HCT116 (cell line): Measurements from ENCODE around the gene ERMAP. TPM values are rescaled to one million over a fixed set of nuclear protein-coding genes. Genes with fewer than 3 reads are reported as not detected.

Experiments
- ATAC-seq: fragments of 200-7000 bp; cut with Tn5 transposase; 2 replicates; pipeline ENCODE4 v1.9.1; 2020; ENCODE audit warnings: mild to moderate bottlenecking, moderate library complexity
- BruUV-seq: library from RNA; stranded (reverse); fragments of 400-500 nt; replicated peaks from 2 replicates; lab custom pipeline; 2021; lab: Mats Ljungman, UMichigan
- CTCF ChIA-PET: fragments of 300-600 bp; sonication (Branson Sonifier 250); formaldehyde crosslinking; loops from one replicate; lab custom pipeline; 2021; ENCODE audit warnings: antibody characterized with exemption; lab: Charles Lee
- POLR2A ChIA-PET: fragments of 300-600, 350-600 bp; sonication (Branson Sonifier 250); formaldehyde crosslinking; loops from one replicate; lab custom pipeline; 2021; ENCODE audit warnings: antibody characterized with exemption; lab: Charles Lee
- RAD21 ChIA-PET, 2 experiments: fragments of 300-600 bp; sonication (Branson Sonifier 250); formaldehyde crosslinking; loops; one replicate each; lab custom pipeline; 2023; ENCODE audit warnings: low total read pairs in 2 of 2; ENCODE audit not compliant: uncharacterized antibody in 2 of 2, unreplicated experiment in 2 of 2, low non-redundant PET in 1 of 2; lab: Charles Lee
- DNase-seq: peaks from one replicate; pipeline ENCODE4 v3.0.0-alpha.2; 2010; ENCODE audit warnings: low read depth, low spot score
- H2AFZ ChIP-seq: fragments of 200-600 bp; shearing (Covaris generic), sonication (generic); 2 replicates; pipeline ENCODE4 v1.6.1; 2017; ENCODE audit warnings: low read depth, mixed run types, mixed read lengths, antibody characterized with exemption, low read length; ENCODE audit not compliant: poor library complexity, severe bottlenecking
- H3K27ac ChIP-seq: 2 replicates; pipeline ENCODE4 v1.5.1; 2012; ENCODE audit warnings: low read depth, low read length
- H3K27me3 ChIP-seq: fragments of 200-600 bp; sonication (generic); 2 replicates; pipeline ENCODE4 v1.6.1; 2016; ENCODE audit warnings: mixed run types, low read length, mixed read lengths; ENCODE audit not compliant: insufficient read depth
- H3K36me3 ChIP-seq, 2 experiments: fragments of 200-500 bp in 1 of 2; fragments of 200-600 bp in 1 of 2; sonication (Bioruptor generic) in 1 of 2; sonication (generic) in 1 of 2; 2 replicates each; pipeline versions ENCODE4 v1.5.1 to v1.6.1; 2014 to 2016; ENCODE audit warnings: low read length in 2 of 2, inconsistent platforms in 1 of 2, mixed read lengths in 1 of 2, mixed run types in 1 of 2; ENCODE audit not compliant: insufficient read depth in 2 of 2, control insufficient read depth in 1 of 2
- H3K4me1 ChIP-seq, 2 experiments: fragments of 200-600 bp in 1 of 2; sonication (generic) in 1 of 2; 2 replicates each; pipeline versions ENCODE4 v1.5.1 to v1.6.1; 2012 to 2017; ENCODE audit warnings: low read length in 2 of 2, inconsistent platforms in 1 of 2, mild to moderate bottlenecking in 1 of 2, mixed read lengths in 1 of 2, mixed run types in 1 of 2, moderate library complexity in 1 of 2; ENCODE audit not compliant: insufficient read depth in 2 of 2, control insufficient read depth in 1 of 2
- H3K4me2 ChIP-seq: fragments of 200-600 bp; sonication (generic); 2 replicates; pipeline ENCODE4 v1.6.1; 2017; ENCODE audit warnings: mixed run types, low read length, mixed read lengths
- H3K4me3 ChIP-seq, 2 experiments: fragments of 200-600 bp in 1 of 2; sonication (generic) in 1 of 2; replicated peaks in 1 of 2; 2 replicates each; pipeline ENCODE4 v1.5.1; 2011 to 2016; ENCODE audit warnings: low read length in 2 of 2, control low read depth in 1 of 2, low read depth in 1 of 2, mild to moderate bottlenecking in 1 of 2, mixed read lengths in 1 of 2, mixed run types in 1 of 2
- H3K79me2 ChIP-seq: fragments of 200-600 bp; sonication (generic); 2 replicates; pipeline ENCODE4 v1.6.1; 2017; ENCODE audit warnings: mild to moderate bottlenecking, mixed run types, low read length, moderate library complexity, mixed read lengths; ENCODE audit not compliant: insufficient read depth
- H3K9ac ChIP-seq: fragments of 200-600 bp; sonication (generic); 2 replicates; pipeline ENCODE4 v1.6.1; 2016; ENCODE audit warnings: low read length, mixed read lengths
- H3K9me2 ChIP-seq: fragments of 200-600 bp; sonication (generic), shearing (Covaris generic); 2 replicates; pipeline ENCODE4 v1.6.1; 2017; ENCODE audit warnings: mixed run types, mild to moderate bottlenecking, moderate library complexity; ENCODE audit not compliant: insufficient read depth
- H3K9me3 ChIP-seq, 2 experiments: fragments of 200-500 bp in 1 of 2; fragments of 200-600 bp in 1 of 2; sonication (Bioruptor generic) in 1 of 2; sonication (generic) in 1 of 2; 2 replicates each; pipeline ENCODE4 v1.6.1; 2014 to 2017; ENCODE audit warnings: low read length in 2 of 2, mixed read lengths in 2 of 2, inconsistent platforms in 1 of 2, low read depth in 1 of 2, mild to moderate bottlenecking in 1 of 2, mixed run types in 1 of 2, moderate library complexity in 1 of 2; ENCODE audit not compliant: control insufficient read depth in 1 of 2, insufficient read depth in 1 of 2
- H4K20me1 ChIP-seq: fragments of 200-600 bp; sonication (generic), shearing (Covaris generic); 2 replicates; pipeline ENCODE4 v1.6.1; 2017; ENCODE audit warnings: mixed run types, mild to moderate bottlenecking, moderate library complexity; ENCODE audit not compliant: insufficient read depth
- ELF1 ChIP-seq: IDR thresholded peaks from 2 replicates; pipeline ENCODE4 v1.6.1; 2012; ENCODE audit warnings: low read depth, borderline replicate concordance
- EZH2 ChIP-seq: fragments of 200-600 bp; sonication (generic); IDR thresholded peaks from 2 replicates; pipeline ENCODE4 v1.6.1; 2017; ENCODE audit warnings: antibody characterized with exemption, mixed run types
- EZH2phosphoT487 ChIP-seq: fragments of 200-600 bp; IDR thresholded peaks from 2 replicates; pipeline ENCODE4 v1.6.1; 2018; ENCODE audit warnings: antibody characterized with exemption, borderline replicate concordance
- FOSL1 ChIP-seq: IDR thresholded peaks from 2 replicates; pipeline ENCODE4 v1.6.1; 2012; ENCODE audit warnings: low read depth
- POLR2A ChIP-seq: IDR thresholded peaks from 2 replicates; pipeline ENCODE4 v1.7.0; 2011; ENCODE audit warnings: borderline replicate concordance; ENCODE audit not compliant: insufficient read depth, insufficient read length; ENCODE audit errors: extremely low read depth
- RAD21 ChIP-seq: IDR thresholded peaks from 2 replicates; pipeline ENCODE4 v1.6.1; 2012; ENCODE audit warnings: low read depth, mild to moderate bottlenecking
- REST ChIP-seq: IDR thresholded peaks from 2 replicates; pipeline ENCODE4 v1.6.1; 2012; ENCODE audit warnings: low read depth
- SIN3A ChIP-seq: IDR thresholded peaks from 2 replicates; pipeline ENCODE4 v1.6.1; 2012; ENCODE audit warnings: low read depth
- TCF7L2 ChIP-seq: IDR thresholded peaks from 2 replicates; pipeline ENCODE4 v1.7.0; 2011; ENCODE audit warnings: borderline replicate concordance, inconsistent platforms; ENCODE audit not compliant: insufficient read depth, insufficient read length; ENCODE audit errors: extremely low read depth
- YY1 ChIP-seq: IDR thresholded peaks from 2 replicates; pipeline ENCODE4 v1.6.1; 2011; ENCODE audit warnings: low read length, low read depth, moderate library complexity, mild to moderate bottlenecking; ENCODE audit not compliant: insufficient replicate concordance; ENCODE audit errors: extremely low read depth
- ZBTB33 ChIP-seq: IDR thresholded peaks from 2 replicates; pipeline ENCODE4 v1.6.1; 2011; ENCODE audit warnings: mild to moderate bottlenecking, low read length, moderate library complexity; ENCODE audit not compliant: insufficient replicate concordance; ENCODE audit errors: extremely low read depth
- ZNF274 ChIP-seq: fragments of 200-500 bp; sonication (Bioruptor generic); IDR thresholded peaks from 2 replicates; pipeline ENCODE4 v1.6.1; 2014; ENCODE audit warnings: mild to moderate bottlenecking, low read depth, low read length, inconsistent platforms
- intact Hi-C: fragments of 100-400 bp; cut with micrococcal nuclease; formaldehyde crosslinking; loops from 2 replicates; pipeline ENCODE4 v1.10.0; 2022
- total RNA-seq: library from RNA; stranded (reverse); gene quantifications from one replicate; pipeline ENCODE4 v1.2.1, GENCODE V29; 2021; ENCODE audit not compliant: unreplicated experiment
- TF ChIP-seq, protein P1 (sequence below): IDR thresholded peaks from 2 replicates; pipeline ENCODE4 v1.6.1; 2012
- TF ChIP-seq, protein P2 (sequence below): IDR thresholded peaks from 2 replicates; pipeline ENCODE4 v1.6.1; 2012

The ERMAP gene
- total RNA-seq, 1 experiment from 2014 or later: 5.4 TPM

GRCh38 chr1:42783092-42783491 lies 33.8 kb upstream of the ERMAP start:
- Histone ChIP-seq H3K27me3 (no peaks in the 10 kb centered on the region), H3K9ac (no peak overlapping the region), H3K9me3 (no peaks in the 10 kb centered on the region), H3K79me2 (no peaks in the 10 kb centered on the region), H3K27ac (no peak overlapping the region), H4K20me1 (no peaks in the 10 kb centered on the region), H3K4me3 (no peak overlapping the region), H3K4me2 (no peak overlapping the region), H3K4me1 (peaks cover 0 to 4% of the 10 kb centered on the region in 2 experiments; a peak in 1 of 4 replicates), H3K36me3 (0 out of 4 replicates have a peak, but pooled peaks cover 0 to 4% of the 10 kb centered on the region in 2 experiments), H2AFZ (no peak overlapping the region), H3K9me2 (no peaks in the 10 kb centered on the region)
- BruUV-seq: no TSS peak
- no peak for DNase-seq
- ChIA-PET CTCF (interaction anchor here (1.3 to 1.4 kb wide), 2 partner anchors 24 to 291 kb away, joined by 3 to 4 read pairs; no protein-coding TSS in a partner anchor), POLR2A (no interaction called here), RAD21 (no interaction called here)
- TF ChIP-seq, protein P1, sequence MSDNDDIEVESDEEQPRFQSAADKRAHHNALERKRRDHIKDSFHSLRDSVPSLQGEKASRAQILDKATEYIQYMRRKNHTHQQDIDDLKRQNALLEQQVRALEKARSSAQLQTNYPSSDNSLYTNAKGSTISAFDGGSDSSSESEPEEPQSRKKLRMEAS: no peak
- TF ChIP-seq EZH2: no peak
- no peak for TF ChIP-seq EZH2phosphoT487
- TF ChIP-seq TCF7L2: no peak
- TF ChIP-seq YY1: no peak
- no peak for TF ChIP-seq ZNF274
- no peak for TF ChIP-seq POLR2A
- no peak for TF ChIP-seq ZBTB33
- no peak for TF ChIP-seq RAD21
- no peak for TF ChIP-seq ELF1
- TF ChIP-seq REST: no peak
- TF ChIP-seq, protein P2, sequence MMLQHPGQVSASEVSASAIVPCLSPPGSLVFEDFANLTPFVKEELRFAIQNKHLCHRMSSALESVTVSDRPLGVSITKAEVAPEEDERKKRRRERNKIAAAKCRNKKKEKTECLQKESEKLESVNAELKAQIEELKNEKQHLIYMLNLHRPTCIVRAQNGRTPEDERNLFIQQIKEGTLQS: no peak
- no peak for TF ChIP-seq SIN3A
- no peak for TF ChIP-seq FOSL1
- intact Hi-C loops: no loop called here
- ATAC-seq: no peak
